NCI-H226 (cell line): ENCODE measurements around the gene TRPM3.
A peak's percentile ranks its signal among the peaks of the same experiment; 100 is the strongest.

ENCODE experiments used
- DNase-seq: peaks from one replicate; pipeline ENCODE4 v3.0.0-alpha.2; 2015

The TRPM3 gene

GRCh38 chr9:70569791-70570190, 551.6 kb downstream of the TRPM3 start:
- DNase-seq: no peak

- no peak for DNase-seq
Measured at GRCh38 chr9:70569070-70569772, 552.2 kb downstream of the TRPM3 start.

- DNase-seq: no peak
Measured at GRCh38 chr9:70567511-70567910, 553.9 kb downstream of the TRPM3 start.

DNA sequence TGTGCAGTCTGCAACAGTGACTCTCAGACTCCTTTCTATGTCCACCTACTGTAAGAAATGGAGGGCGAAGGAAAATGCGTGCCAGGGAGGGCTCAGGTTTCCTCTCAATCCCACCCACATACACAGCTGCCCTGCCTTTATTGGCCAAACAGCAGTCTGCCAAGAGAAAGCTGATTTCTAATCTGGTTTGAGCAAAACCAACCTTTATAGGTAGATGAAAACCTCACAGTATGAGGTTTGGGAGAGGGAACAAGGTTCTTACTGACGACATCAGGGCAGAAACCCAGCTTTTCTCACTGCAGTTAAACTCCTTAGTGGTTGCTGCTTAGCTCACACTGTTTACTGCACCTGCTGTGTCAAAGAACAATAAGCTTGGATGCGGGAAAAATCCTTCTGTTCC, 554.7 kb downstream of the TRPM3 start:
- DNase-seq: no peak

DNA sequence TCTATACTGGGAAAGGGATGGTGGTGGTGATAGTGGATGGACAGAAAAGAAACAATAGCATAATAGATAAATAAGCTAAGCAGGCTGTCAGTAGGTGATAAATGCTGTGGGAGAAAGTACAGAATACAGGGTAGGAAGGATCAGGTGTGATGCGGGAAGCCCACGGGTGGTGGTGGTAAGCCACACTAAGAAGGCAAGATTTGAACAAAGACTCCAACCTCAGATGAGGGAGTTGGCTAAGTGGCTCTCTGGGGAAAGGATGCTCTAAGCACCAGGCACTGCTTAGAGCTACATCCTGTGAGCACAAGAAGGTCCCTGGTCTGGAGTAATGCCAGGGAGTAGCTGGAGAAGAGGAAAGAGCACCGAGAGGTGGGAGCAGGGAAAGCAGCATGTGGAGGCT, 555.4 kb downstream of the TRPM3 start:
- DNase-seq: no peak

DNA sequence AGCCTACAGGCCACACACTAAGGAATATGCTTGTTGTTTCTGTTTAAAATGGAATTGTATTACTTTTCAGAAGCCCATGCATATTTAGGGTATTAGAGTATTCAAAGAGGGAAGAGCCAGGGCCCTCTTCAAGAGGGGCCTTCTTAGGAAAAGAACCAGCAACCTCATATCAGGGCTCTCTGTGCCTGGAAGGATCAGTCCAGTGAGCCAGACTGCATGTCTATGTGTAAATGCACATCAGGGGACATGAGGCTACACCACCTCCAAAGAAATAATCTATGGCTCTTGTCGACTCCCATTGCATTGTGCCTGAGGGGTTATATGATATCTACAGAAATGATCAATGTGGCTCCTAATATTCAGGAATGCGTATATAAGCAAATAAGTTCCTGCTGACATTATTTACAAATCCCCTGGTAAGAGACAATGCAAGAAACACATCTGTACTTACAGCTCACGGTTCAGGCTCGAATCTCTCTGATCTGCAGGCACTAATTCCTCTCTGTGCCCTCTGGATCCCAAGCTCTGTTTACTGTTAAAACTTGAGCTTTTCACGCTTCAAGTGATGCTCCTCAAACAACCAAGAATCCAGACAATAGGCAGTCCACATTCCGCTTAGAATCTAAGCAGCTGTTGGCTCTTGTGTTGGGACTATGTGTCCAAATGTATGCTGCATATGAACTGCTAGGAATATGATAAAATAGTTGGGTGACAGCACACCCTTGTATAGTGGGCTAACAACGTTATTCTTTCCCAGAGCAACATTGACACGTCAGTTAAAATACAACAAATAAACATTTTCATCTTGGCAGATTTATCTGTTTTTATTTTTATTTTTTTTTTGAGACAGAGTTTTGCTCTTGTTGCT, 556.7 kb downstream of the TRPM3 start:
- DNase-seq: no peak

- no peak for DNase-seq
Measured at GRCh38 chr9:70563431-70564204, 557.8 kb downstream of the TRPM3 start.

DNA sequence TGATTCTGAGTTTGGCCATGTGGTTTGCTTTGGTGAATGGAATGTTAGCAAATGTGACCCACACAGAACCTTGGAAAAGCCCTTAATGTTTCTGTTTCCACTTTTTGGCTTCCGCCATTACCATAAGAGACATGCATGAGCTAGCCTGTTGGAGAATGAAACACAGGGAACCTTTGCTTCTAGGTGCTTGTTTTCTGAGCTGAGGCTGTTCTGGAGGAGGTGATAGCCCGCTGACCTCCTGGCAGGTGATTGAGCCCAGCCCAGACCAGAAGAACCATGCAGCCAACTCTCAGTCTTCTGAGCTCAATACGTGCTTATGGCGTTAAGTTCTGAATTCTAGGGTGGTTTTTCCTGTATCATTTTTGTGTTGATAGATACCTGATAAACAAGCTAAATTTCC, 558.4 kb downstream of the TRPM3 start:
- no peak for DNase-seq

- no peak for DNase-seq
Measured at GRCh38 chr9:70561786-70562395, 559.5 kb downstream of the TRPM3 start.

- no peak for DNase-seq
Measured at GRCh38 chr9:70561111-70561510, 560.3 kb downstream of the TRPM3 start.

DNA sequence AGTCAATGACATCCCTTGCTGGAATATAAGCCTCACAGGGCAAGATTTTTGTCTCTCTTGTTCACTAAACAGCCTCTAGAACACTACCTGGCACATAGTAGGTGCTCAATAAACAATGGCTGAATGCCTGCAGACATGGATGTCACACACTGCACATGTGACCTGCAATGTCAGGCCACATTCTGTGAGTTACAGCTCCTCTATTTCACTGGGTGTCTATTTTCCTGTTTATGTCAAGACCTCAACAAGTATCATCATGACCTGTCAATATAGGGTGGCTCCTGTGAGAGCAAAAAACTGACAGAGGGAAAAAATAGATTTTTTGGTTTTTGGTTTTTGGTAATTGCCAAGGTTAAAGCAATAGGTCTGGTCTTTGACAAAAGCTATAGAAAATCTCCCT, 562.3 kb downstream of the TRPM3 start:
- DNase-seq: no peak

- DNase-seq: no peak
Measured at GRCh38 chr9:70557661-70558369, 563.6 kb downstream of the TRPM3 start.

DNA sequence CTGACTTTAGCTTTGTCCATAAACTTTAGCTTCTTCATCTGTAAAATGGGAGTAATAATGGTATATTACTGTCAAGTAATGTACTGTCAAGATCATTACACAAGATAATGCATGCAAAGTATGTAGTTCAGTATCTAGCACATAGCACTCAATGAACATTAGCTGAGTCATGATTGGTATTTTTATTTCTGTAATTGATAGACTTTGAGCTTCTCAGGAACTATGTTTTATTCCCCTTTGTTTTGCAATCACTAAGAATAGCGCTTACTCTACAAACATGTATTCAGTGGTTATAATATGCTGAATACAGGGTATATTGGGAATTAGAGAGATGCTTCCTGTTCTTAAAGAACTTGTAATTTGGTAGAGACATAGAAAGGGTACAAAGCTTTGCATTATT, 564.6 kb downstream of the TRPM3 start:
- no peak for DNase-seq

- DNase-seq: no peak
Measured at GRCh38 chr9:70554881-70555280, 566.5 kb downstream of the TRPM3 start.

DNA sequence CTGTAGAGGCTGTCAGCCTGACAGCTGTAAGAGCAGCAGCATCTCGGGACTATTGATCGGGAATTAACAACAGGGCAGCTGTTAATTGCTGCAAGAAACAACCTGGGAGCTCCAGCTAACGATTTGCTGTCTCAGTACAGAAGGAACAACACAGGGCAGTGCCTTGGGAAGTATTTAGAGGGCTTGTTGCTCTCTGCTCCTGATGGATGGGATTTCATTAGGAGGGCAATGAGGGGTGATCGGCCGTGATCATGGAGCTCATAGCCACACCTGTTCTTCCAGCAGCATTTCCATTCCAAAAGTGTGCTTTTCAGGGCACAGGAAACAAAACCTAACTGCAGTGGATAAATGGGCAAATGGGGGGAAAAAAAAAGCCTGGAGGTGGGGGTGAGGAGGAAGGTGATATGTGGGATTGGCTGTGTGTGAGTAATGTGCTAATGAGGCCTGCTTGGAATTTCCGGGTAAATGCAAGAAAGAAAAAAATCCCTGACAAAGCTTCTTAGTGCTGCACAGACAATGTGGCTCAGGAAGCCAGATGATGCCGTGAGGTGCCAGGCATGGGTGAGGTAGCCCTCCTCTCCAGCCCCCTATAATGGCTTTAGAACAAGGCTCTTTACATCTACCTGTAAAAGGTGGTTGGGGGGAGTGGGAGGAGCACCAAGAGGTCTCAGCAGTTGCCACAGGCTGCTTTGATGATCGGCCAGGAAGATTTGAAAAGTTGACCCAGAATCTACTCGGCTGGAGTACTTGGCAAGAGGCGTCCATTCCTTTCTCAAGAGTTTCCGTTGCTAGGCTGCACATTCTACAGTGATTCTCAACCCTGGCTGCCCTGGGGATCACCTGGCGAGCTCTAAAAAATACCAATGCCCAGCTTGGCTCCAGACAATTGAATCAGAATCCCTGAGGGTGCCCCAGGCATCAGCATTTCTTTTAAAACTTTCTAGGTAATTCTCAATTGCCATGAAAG, 567.4 kb downstream of the TRPM3 start:
- DNase-seq: peak; percentile 89

- DNase-seq: no peak
Measured at GRCh38 chr9:70552561-70552960, 568.9 kb downstream of the TRPM3 start.

DNA sequence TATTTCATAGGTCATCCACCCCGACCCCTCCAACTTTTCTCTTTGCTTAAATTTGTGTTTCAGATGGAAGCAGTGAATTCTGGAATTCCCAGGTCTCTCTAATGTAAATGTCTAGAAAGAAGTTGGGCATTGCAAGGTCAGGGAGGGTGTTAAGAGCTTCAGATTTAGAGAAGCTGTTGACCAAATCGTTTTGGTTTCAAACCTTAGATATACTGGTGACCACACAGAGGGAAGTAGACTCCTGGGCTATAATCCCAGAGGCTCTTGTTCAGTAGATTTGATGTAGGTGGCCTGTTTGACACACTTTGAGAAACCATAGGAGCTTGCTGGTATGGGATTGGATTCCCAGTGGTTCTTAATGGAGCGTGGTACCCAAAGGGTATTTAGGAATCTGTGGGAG, 569.6 kb downstream of the TRPM3 start:
- no peak for DNase-seq

GRCh38 chr9:70551396-70551795, 570.0 kb downstream of the TRPM3 start:
- DNase-seq: peak; percentile 24

- DNase-seq: no peak
Measured at GRCh38 chr9:70549926-70550325, 571.5 kb downstream of the TRPM3 start.

DNA sequence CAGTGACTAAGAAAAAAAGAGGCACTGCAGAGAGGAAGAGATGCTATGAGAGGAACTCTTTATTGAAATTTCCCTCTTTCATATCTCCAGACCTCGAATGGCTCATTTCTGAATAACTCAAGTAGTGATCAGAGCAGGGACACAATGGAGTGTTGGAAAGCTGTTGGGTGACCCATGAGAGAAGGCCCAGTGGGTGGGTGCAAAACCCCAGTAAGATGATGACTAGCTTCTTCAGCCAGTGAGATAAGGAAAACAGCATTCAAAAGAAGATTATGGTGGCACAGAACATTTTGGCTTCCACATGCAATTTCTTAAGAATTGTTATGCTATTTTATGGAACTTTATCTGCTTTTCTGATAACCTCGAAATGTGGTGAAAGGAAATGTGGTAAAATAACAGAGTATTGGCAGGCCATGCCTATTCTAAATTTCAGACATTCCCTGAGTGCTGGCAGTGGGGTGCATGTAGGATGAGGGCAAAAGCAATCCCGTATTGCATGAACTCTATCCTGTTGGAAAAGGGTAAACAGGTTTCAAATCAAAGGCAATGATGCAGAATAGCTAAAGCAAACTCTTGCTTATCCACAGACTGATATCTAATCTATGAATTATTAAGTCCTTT, 579.0 kb downstream of the TRPM3 start:
- DNase-seq: peak; percentile 41

DNA sequence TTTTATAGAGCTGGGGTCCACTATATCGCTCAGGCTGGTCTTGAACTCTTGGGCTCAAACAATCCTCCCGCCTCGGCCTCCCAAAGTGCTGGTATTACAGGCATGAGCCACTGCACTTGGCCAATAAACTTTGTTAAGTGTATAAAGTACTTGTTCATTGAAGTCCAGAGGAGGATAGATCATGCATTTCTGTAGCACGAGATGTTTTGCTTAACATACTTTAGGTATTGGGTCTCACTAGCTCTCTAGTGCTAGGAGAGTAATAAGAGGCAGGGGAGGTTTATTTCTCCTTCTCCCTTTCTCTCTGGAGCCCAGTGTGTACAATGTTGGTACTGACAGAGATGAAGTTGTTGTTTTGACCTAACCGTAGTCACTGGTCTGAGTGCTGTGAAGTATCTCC, 581.4 kb downstream of the TRPM3 start:
- DNase-seq: no peak
